Measurements from ENCODE around the gene ERN1.

ERN1 gene

DNA sequence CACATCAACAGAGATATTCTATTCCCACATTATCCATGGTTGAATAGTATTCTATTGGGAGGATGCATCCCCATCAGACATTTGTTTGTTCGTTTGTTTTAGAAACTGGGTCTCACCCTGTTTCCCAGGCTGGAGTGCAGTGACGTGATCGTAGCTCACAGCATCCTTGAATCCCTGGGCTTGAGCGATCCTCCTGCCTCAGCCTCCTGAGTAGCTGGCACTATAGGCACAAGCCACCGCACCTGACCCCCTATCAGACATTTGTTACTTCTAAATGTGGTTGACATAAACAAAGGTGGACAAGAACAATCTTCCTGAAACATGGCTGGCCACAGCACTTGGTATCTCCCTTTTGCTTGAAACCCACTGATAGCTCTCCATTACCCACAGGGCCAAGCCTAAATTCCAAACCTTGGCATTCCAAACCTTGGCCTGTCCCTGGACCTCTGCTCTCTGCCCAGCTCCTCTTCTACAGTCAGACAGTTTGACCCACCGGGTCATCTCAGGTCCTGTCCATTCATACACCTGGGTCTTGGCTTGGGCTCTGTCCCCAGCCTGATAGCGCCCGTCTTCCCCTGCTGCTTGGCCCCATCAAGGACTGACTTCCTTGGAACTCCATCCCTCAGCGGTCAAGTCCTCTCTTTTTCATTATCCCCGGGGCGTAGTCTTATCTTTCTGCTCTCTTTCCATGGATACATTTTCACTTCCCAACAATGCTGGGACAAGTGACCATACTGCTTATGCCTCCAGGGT lies 133.3 kb downstream of the ERN1 start:
- DNase-seq (ENCODE audit: low read depth): no peak
- no peak overlapping the region for H3K4me3 ChIP-seq (ENCODE audit: low read depth, low read length)
- TF ChIP-seq, protein P1, sequence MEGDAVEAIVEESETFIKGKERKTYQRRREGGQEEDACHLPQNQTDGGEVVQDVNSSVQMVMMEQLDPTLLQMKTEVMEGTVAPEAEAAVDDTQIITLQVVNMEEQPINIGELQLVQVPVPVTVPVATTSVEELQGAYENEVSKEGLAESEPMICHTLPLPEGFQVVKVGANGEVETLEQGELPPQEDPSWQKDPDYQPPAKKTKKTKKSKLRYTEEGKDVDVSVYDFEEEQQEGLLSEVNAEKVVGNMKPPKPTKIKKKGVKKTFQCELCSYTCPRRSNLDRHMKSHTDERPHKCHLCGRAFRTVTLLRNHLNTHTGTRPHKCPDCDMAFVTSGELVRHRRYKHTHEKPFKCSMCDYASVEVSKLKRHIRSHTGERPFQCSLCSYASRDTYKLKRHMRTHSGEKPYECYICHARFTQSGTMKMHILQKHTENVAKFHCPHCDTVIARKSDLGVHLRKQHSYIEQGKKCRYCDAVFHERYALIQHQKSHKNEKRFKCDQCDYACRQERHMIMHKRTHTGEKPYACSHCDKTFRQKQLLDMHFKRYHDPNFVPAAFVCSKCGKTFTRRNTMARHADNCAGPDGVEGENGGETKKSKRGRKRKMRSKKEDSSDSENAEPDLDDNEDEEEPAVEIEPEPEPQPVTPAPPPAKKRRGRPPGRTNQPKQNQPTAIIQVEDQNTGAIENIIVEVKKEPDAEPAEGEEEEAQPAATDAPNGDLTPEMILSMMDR (IDR thresholded peaks at IDR 0.05; ENCODE audit: low read depth, low read length, missing control alignments): no peak

DNA sequence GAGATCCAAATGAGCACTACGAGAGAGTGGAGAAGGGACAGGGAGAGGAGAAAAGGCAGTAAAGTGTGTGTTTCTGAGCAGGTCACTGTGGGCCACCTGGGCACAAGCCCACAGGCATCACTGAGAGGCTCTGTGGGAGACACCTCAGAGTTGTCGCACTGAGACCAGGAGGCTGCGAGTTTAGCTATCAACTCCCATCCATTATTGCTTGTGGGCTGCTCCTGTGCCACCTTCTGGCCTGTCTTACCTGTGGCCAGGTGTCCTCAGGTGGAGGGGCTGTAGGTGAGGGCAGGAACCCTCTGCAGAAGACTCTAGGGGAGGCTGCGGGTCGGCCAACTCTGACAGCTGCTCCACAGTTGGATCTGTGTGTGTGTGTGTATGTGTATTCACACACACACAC lies 134.3 kb downstream of the ERN1 start:
- no peak for DNase-seq (ENCODE audit: low read depth)
- TF ChIP-seq, protein P1 (IDR thresholded peaks at IDR 0.05; ENCODE audit: low read depth, low read length, missing control alignments): no peak
- no peak overlapping the region for H3K4me3 ChIP-seq (ENCODE audit: low read depth, low read length)

DNA sequence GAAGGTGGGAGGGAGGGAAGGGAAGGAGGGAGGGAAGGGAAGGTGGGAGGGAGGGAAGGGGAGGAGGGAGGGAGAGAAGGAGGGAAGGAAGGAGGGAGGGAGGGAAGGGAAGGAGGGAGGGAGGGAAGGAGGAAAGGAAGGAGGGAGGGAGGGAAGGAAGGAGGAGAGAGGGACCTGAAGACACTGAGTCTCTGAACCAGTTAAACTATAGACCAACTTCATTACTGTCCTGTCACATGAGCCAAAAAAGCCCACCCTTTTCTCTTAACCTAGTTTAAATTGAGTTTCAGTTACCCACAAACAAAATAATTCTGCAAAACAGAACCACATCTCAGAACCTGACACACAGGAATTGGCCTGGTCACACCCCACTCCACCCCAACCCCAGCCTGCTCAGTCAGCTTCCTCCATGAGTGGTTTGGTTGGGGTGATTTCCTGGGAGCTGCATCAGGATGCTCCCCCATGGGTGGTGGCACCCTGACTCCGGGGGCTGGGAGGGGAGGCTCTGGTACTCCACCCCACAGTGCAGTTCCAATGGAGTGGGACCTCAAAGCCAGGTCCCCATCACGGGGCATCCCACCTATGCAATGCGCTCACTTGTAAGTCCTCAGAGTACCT lies 136.5 kb downstream of the ERN1 start:
- TF ChIP-seq, protein P1 (IDR thresholded peaks at IDR 0.05; ENCODE audit: low read depth, low read length, missing control alignments): no peak
- no peak overlapping the region for H3K4me3 ChIP-seq (ENCODE audit: low read depth, low read length)
- no peak for DNase-seq (ENCODE audit: low read depth)

DNA sequence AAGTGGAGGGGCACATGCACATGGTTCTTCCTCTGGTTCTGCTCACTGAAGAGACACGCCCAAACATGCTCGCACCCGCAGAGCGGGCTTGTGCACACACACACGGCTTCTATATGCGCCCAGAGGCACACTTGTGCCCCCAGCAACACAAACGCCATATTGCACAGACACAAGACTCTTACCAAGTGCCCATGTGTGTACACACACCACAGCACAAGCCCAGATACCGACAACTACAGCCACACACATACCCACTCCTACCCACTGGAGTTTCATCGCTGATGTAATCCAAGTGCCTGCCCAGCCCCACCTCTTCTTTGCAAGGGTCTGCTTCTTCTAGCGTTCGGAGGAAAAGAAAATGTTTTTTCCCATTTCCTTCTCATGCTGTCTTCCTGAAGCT lies 138.3 kb downstream of the ERN1 start:
- TF ChIP-seq, protein P1 (IDR thresholded peaks at IDR 0.05; ENCODE audit: low read depth, low read length, missing control alignments): no peak
- no peak for DNase-seq (ENCODE audit: low read depth)
- no peak overlapping the region for H3K4me3 ChIP-seq (ENCODE audit: low read depth, low read length)

DNA sequence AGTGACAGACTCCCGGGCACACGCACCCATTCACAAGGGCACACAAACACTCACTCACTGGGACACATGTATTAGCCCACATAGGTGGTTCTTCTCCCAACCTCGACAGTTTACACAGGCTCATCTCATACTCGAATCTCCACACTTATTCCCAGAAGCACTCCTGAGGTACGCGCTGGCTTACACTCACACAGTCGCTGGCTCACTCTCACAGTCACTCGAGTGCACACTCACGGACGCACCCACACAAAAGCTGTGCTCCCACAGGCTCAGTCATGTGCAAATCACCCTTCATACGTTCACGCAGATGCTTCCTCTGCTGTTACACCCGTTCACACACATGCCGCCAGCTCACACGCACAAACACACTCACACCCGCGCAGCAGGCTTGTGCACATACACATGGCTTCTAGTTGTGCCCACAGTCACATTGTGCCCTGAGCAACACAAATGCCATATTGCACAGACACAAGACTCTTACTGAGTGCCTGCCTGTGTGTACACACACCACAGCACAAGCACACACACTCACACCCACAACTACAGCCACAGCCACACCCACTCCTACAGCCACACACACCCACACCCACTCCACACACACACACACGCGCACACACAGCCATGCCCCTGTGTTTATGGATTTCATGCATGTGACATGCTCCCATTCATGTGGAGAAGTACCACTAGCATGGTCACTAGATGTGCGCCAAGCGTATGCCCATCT lies 140.2 kb downstream of the ERN1 start:
- TF ChIP-seq, protein P1 (IDR thresholded peaks at IDR 0.05; ENCODE audit: low read depth, low read length, missing control alignments): no peak
- no peak overlapping the region for H3K4me3 ChIP-seq (ENCODE audit: low read depth, low read length)

More for the DNA sequence above, 140.2 kb downstream of the ERN1 start:
- no peak for DNase-seq (ENCODE audit: low read depth)

All from GM12864 (cell line).